Tongue (tissue), 2 donors: Measurements from ENCODE around the gene SPRED3. TPM values are rescaled to one million over a fixed set of nuclear protein-coding genes. Genes with fewer than 3 reads are reported as not detected.
"Not testable (repeated sequence)": the region's sequence is repeated elsewhere in the genome, so short reads cannot be mapped to it uniquely, and the experiment has no call there.

ENCODE experiments used
- DNase-seq: peaks from one replicate; pipeline ENCODE4 v3.0.0-alpha.2; 2015
- total RNA-seq: library from RNA; depleted of rRNA; stranded (reverse); fragments of >200 nt; gene quantifications from one replicate; pipeline ENCODE4 v1.2.3, GENCODE V29; 2014

The SPRED3 gene, protein sequence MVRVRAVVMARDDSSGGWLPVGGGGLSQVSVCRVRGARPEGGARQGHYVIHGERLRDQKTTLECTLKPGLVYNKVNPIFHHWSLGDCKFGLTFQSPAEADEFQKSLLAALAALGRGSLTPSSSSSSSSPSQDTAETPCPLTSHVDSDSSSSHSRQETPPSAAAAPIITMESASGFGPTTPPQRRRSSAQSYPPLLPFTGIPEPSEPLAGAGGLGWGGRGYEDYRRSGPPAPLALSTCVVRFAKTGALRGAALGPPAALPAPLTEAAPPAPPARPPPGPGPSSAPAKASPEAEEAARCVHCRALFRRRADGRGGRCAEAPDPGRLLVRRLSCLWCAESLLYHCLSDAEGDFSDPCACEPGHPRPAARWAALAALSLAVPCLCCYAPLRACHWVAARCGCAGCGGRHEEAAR
- total RNA-seq = 0.21 TPM

DNA sequence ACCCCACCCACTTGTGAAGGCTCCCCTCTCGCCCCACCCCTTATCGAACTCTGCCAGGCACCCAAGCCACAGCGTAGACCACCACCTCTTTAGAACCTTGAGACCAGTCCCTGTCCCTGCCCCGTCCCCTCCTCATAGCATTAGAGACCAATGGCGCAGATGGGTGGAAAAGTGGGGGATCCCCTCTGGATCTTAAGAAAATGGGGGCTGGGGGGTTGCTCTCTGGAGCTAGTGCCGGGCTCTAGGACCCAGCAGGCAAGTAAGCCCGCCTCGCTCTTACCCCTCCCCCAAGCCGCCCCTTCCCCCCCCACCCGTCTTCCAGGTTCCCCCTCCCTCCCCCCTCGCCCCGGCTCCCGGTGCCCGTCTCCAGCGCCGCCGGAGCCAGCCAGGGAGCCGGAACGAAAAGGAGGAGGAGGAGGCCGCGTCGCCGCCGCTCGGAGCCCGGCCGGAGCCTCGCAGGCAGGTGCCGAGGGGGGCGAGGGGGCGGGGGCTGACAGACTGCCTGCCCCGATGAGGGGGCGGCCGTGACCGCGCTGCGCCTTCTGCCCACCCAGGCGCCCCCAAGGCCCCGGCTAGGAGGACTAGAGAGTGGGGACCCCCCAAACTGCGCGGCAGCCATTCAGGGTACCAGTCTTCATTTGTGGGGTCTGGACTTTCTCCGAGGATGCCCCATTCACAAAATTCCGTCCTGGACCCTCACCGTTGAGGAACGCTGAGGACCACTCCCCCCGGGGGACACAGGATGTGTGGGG, at the start of gene SPRED3:
TSS of gene SPRED3 (plus strand) at position 349 of the 752 bp plus-strand sequence. CDS start 1,606 bp downstream, outside the sequence.
- no peak for DNase-seq

- not testable (repeated sequence) for DNase-seq
These were observed 49.5 kb upstream of the SPRED3 start for GRCh38 chr19:38339011-38339410.

DNA sequence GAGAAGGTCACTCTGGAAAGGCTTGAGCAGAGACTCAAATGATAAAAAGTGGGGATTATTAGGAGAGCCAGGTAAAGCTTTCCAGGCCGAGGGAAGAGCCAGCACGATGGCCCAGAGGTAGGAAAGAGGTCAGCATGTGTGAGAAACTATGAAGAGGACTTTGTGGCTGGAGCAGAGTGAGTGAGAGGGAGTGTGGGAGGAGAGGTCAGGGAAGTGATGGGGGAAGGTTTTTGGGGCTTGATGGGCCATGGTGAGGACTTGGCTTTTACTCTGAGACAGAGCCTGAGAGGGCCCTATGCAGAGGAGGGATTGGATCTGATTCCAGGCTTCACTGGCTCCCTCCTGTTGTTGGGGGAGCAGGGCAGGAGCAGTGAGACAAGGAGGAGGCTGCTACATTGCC, 47.6 kb upstream of the SPRED3 start:
- no peak for DNase-seq

DNA sequence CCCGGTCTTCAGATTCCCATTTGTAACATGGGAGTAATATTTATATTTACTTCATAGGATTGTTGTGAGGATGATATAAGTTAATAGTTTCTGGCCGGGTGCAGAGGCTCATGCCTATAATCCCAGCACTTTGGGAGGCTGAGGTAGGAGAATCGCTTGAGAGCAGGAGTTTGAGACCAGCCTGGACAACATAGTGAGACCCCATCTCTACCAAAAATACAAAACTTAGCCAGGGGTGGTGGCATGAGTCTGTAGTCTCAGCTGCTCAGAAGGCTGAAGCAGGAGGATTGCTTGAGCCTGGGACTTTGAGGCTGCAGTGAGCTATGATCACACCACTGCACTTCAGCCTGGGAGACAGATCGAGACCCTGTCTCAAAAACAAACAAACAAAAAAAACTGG, 41.7 kb upstream of the SPRED3 start:
- no peak for DNase-seq

DNA sequence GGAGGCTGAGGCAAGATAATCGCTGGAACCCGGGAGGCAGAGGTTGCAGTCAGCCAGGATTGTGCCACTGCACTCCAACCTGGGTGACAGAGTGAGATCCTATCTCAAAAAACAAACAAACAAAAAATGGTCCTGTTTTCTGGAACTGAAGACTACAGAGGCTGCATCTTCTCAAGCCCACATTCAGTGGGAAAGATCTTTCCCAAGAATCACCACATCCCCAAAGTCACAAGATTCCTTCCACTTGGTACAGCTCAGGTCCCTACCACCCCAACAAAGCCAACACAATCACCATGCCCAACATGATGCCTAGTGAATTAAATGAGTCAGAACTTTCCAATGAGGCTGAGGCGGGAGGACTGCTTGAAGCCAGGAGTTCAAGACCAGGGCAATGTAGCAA, 37.6 kb upstream of the SPRED3 start:
- no peak for DNase-seq

DNA sequence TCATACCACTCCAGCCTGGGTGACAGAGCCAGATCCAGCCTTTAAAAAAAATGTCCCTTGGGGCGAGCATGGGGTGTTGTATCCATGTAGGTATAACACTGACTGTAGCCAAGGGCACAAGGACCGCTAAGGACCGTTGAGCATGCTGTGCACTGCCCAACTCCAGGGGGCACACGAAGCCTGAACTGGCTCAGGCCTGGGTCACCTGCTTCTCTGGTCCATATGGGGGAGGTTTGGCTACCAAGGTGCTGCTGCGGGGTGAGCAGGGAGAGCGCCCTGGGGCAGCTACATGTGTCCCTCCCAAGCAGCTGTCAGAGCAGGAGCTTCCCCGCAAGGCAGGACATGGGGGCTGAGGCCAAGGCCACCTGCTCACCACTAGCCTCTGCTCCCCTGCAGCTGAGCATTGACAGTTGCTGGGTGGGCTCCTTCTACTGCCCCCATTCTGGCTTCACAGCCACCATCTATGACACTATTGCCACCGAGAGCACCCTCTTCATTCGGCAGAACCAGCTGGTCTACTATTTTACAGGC, 36.6 kb upstream of the SPRED3 start:
- no peak for DNase-seq

DNA sequence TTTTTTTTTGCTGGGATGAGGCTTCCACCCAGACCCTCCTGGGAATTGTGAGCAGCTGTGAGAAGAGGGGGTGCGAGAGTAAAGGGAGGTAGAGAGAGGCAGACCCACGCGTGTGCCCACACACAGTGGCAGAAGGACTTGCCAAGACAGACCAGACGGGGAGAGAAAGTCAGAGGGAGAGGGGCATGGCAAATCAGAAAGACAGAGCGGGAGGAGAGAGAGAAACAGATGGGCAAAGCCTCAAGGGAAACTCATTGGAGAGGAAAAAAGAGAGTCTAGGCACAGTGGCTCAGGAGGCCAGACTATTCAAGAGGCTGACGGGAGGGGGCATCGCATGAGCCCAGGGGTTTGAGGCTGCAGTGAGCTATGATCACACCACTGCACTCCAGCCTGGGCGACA, 35.9 kb upstream of the SPRED3 start:
- DNase-seq = peak; percentile 39

DNA sequence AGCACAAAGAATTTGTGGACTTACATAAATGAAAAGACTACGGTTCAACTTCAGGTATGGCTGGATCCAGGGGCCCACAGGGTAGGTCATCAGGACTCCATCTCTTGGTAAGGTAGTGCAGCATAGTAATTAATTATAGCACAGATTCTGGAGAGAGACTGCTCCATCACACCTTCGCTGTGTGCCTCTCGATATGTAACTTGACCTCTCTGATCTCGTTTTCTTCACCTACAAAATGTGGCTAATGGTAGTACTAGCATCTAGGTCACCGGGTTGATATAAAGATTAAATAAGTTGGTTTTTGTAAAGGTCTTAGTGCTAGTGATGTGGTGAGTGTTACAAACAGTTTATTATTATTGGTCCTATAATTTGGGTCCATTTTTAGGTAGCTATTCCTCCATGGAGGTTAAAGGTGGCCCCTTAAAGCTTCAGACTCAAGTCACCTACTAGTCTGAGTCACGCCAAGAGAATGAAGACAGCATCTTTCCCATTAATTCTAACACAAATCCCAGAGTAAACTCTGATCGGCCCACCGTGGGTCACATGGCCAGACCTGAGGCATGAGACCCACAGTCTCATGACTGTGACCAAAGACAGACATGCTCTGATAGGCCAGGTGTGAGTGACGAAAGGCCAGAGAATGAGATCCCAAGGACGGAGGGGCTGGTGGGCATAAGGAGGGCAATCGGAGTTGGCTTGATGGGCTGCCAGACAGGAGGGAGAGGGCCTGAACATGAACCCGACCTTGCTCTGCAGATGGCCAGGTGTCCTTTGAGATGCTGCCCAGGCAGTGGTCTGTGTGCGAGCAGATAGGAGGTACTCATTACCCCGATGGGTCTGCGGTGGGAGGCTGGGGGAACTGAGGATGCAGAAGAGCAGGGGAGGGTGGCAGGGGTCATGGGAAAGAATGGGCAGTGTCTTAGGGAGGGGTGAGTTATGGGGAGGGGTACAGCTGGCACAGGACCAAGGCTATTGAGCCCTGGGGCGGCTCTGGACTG, 32.5 kb upstream of the SPRED3 start:
- DNase-seq = no peak

DNA sequence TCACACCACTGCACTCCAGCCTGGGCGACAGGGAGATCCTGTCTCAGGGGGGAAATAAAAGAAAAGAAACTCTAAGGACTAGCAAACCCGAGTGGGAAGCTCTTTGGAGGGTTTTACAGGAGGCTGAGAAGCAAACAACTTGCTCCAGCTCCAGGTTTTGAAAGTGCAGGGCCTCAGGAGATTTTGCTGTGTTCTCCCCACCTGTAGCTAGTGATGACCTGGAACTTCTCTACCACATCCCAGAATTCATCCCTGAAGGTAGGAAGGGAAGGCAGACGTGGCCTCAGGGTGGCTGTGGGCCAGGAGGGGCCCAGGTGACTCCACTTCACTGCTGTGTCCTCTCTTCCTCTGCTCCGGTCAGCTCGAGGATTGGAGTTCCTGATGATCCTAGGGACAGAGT, 30.4 kb upstream of the SPRED3 start:
- DNase-seq = no peak

- no peak for DNase-seq
These were observed 29.1 kb upstream of the SPRED3 start for GRCh38 chr19:38359242-38360021.

- no peak for DNase-seq
These were observed 28.1 kb upstream of the SPRED3 start for GRCh38 chr19:38360351-38360750.

DNA sequence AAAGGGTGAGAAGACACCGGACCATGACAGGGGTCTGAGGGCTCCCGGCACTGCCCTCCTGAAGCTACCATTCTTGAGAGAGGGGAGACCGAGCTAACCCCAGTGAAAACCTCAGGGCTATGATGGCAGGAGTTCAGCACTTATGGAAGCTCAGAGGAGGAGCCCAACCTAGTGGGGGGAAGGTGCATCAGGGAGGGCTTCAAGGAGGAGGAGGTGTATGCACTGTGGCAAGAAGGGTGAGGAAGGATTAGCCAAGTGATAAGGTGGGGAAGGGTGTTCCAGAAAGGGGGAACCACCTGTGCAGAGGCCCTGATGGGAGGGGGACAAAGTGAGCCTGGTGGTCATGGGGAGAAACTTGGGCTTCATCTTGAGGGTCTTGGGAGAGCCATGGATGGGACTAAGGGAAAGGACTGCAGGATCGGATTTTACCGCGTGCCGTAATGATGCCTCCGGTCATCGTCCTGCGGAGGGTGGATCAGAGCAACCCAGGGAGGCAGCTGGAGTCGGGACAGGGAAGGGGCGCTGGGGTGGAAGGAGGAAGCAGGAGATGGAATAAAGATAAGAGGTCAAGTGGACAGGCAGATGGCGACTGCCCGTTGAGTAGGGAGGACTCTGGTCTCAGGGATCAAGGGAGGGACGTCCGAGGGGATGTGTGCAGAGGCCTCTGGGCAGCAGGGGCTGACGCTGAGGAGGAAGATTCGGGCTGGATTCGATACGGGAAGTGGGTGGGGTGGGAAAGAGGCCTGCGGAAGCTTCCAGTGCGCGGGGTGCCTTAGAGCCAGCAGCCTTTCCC, 27.5 kb upstream of the SPRED3 start:
- no peak for DNase-seq

- peak; percentile 89 for DNase-seq
These were observed 26.8 kb upstream of the SPRED3 start for GRCh38 chr19:38361633-38362075.

GRCh38 chr19:38362076-38362945, 26.2 kb upstream of the SPRED3 start:
- peak; percentile 54 for DNase-seq

DNA sequence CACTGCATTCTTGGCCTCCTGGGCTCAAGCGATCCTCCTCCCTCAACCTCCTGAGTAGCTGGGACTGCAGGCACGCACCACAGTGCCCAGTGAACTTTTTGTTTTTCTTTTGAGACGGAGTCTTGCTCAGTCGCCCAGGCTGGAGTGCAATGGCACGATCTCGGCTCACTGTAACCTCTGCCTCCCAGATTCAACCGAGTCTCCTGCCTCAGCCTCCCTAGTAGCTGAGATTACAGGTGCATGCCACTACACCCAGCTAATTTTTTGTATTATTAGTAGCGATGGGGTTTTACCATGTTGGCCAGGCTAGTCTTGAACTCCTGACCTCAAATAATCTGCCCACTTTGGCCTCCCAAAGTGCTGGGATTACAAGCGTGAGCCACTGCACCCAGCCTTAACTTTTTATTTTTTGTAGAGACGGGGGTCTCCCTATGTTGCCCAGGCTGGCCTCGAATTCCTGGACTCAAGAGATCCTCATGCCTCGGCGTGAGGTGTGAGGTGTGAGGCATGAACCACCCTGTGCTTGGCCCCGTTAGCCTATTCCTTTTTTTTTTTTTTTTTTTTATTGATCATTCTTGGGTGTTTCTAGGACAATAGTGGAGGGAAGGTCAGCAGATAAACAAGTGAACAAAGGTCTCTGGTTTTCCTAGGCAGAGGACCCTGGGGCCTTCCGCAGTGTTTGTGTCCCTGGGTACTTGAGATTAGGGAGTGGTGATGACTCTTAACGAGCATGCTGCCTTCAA, 25.4 kb upstream of the SPRED3 start:
- not testable (repeated sequence) for DNase-seq

GRCh38 chr19:38367041-38367440, 21.5 kb upstream of the SPRED3 start:
- DNase-seq = no peak

- no peak for DNase-seq
These were observed 18.9 kb upstream of the SPRED3 start for GRCh38 chr19:38369584-38369983.

- DNase-seq = no peak
These were observed 18.2 kb upstream of the SPRED3 start for GRCh38 chr19:38370299-38370698.
